OCI-LY1 (cell line): Measurements from ENCODE around the gene PHYHD1.

Source experiments
- H2AFZ ChIP-seq: fragments of 200-600 bp; sonication (generic), shearing (Covaris generic); 2 replicates; pipeline ENCODE4 v1.6.0; 2014; ENCODE audit warnings: antibody characterized with exemption, mild to moderate bottlenecking, low read length
- H3F3A ChIP-seq: fragments of 200-600 bp; sonication (generic), shearing (Covaris generic); 2 replicates; pipeline ENCODE4 v1.6.0; 2014; ENCODE audit warnings: mild to moderate bottlenecking, antibody characterized with exemption, low read length, moderate library complexity; ENCODE audit not compliant: insufficient read depth
- H3K27ac ChIP-seq: fragments of 200-600 bp; sonication (generic); 2 replicates; pipeline ENCODE4 v1.5.1; 2014; ENCODE audit warnings: low read length, mixed run types, mild to moderate bottlenecking, low read depth; ENCODE audit not compliant: poor library complexity, severe bottlenecking
- H3K27me3 ChIP-seq: fragments of 200-600 bp; sonication (generic); 2 replicates; pipeline ENCODE4 v1.6.0; 2014; ENCODE audit warnings: antibody characterized with exemption, mild to moderate bottlenecking, low read length, moderate library complexity; ENCODE audit not compliant: insufficient read depth
- H3K36me3 ChIP-seq: fragments of 200-600 bp; sonication (generic); 2 replicates; pipeline ENCODE4 v1.6.1; 2014; ENCODE audit warnings: mild to moderate bottlenecking, antibody characterized with exemption, low read length, moderate library complexity, mixed read lengths; ENCODE audit not compliant: insufficient read depth
- H3K4me1 ChIP-seq: fragments of 200-600 bp; sonication (generic); 2 replicates; pipeline ENCODE4 v1.5.1; 2014; ENCODE audit warnings: mild to moderate bottlenecking, low read length, moderate library complexity; ENCODE audit not compliant: insufficient read depth, severe bottlenecking
- H3K4me2 ChIP-seq: fragments of 200-600 bp; sonication (generic), shearing (Covaris generic); 2 replicates; pipeline ENCODE4 v1.6.1; 2014; ENCODE audit warnings: low read length
- H3K4me3 ChIP-seq: fragments of 200-600 bp; sonication (generic); 2 replicates; pipeline ENCODE4 v1.5.1; 2014; ENCODE audit warnings: low read length, low read depth, mild to moderate bottlenecking, mixed read lengths; ENCODE audit not compliant: poor library complexity, severe bottlenecking
- H3K79me2 ChIP-seq: fragments of 200-600 bp; shearing (Covaris generic); 2 replicates; pipeline ENCODE4 v1.6.1; 2016; ENCODE audit warnings: mixed run types, low read length, mixed read lengths; ENCODE audit not compliant: insufficient read depth
- H3K9ac ChIP-seq: fragments of 200-600 bp; sonication (generic), shearing (Covaris generic); 2 replicates; pipeline ENCODE4 v1.6.1; 2014; ENCODE audit warnings: mild to moderate bottlenecking, low read length, mixed read lengths
- H3K9me2 ChIP-seq: fragments of 200-600 bp; sonication (generic), shearing (Covaris generic); 2 replicates; pipeline ENCODE4 v1.6.1; 2014; ENCODE audit warnings: low read depth, mild to moderate bottlenecking, low read length, mixed read lengths
- H3K9me3 ChIP-seq: fragments of 200-600 bp; shearing (Covaris generic); 2 replicates; pipeline ENCODE4 v1.6.1; 2014; ENCODE audit warnings: low read length, mixed read lengths
- H4K20me1 ChIP-seq: fragments of 200-600 bp; sonication (generic), shearing (Covaris generic); 2 replicates; pipeline ENCODE4 v1.6.0; 2016; ENCODE audit warnings: mild to moderate bottlenecking, low read length; ENCODE audit not compliant: insufficient read depth
- EZH2 ChIP-seq: fragments of 200-600 bp; sonication (generic), shearing (Covaris generic); IDR thresholded peaks from 2 replicates; pipeline ENCODE4 v1.8.0; 2017; ENCODE audit warnings: borderline replicate concordance, mixed run types, mild to moderate bottlenecking, antibody characterized with exemption, low read length, moderate library complexity, mixed read lengths
- TF ChIP-seq, protein P1 (sequence below): fragments of 200-600 bp; sonication (generic), shearing (Covaris generic); IDR thresholded peaks from 2 replicates; pipeline ENCODE4 v1.5.1; 2017; ENCODE audit warnings: mild to moderate bottlenecking, antibody characterized with exemption, low read length, moderate library complexity, mixed read lengths

The PHYHD1 gene

DNA sequence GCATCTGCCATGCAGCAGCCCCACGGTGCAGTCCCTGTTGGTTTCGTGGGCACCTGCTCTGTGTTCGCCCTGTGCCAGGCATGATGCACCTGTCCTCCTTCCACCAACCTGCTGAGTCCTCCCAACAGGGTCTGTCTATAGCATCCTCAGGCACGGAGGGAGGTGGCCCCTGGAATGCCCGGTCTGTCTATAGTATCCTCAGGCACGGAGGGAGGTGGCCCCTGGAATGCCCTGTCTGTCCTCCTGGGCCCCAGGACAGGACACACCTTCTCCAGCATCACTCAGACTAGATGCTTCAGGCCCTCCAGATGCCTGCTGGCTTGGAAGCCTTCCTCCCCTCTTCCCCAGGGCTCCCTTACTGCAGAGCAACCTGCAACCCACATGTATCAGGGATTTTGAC lies 9.9 kb upstream of the PHYHD1 start:
- Histone ChIP-seq H3K4me2 (no peak overlapping the region), H4K20me1 (no peaks in the 10 kb centered on the region), H3K27ac (no peak overlapping the region), H3K4me3 (no peak overlapping the region), H2AFZ (no peak overlapping the region), H3F3A (no peaks in the 10 kb centered on the region), H3K4me1 (no peaks in the 10 kb centered on the region), H3K79me2 (no peaks in the 10 kb centered on the region), H3K27me3 (no peaks in the 10 kb centered on the region), H3K9me3 (no peaks in the 10 kb centered on the region), H3K9ac (no peak overlapping the region), H3K9me2 (no peaks in the 10 kb centered on the region), H3K36me3 (peaks cover 33% of the 10 kb centered on the region)
- no peak for TF ChIP-seq EZH2
- TF ChIP-seq, protein P1, sequence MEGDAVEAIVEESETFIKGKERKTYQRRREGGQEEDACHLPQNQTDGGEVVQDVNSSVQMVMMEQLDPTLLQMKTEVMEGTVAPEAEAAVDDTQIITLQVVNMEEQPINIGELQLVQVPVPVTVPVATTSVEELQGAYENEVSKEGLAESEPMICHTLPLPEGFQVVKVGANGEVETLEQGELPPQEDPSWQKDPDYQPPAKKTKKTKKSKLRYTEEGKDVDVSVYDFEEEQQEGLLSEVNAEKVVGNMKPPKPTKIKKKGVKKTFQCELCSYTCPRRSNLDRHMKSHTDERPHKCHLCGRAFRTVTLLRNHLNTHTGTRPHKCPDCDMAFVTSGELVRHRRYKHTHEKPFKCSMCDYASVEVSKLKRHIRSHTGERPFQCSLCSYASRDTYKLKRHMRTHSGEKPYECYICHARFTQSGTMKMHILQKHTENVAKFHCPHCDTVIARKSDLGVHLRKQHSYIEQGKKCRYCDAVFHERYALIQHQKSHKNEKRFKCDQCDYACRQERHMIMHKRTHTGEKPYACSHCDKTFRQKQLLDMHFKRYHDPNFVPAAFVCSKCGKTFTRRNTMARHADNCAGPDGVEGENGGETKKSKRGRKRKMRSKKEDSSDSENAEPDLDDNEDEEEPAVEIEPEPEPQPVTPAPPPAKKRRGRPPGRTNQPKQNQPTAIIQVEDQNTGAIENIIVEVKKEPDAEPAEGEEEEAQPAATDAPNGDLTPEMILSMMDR = no peak

GRCh38 chr9:128911529-128912035 lies 9.2 kb upstream of the PHYHD1 start:
- no peaks in the 10 kb centered on the region for H3K79me2 ChIP-seq
- H3K9me3 ChIP-seq = no peaks in the 10 kb centered on the region
- TF ChIP-seq, protein P1 = no peak
- TF ChIP-seq EZH2 = no peak
- H3F3A ChIP-seq = no peaks in the 10 kb centered on the region
- H2AFZ ChIP-seq = no peak overlapping the region
- no peaks in the 10 kb centered on the region for H3K4me1 ChIP-seq
- H3K27me3 ChIP-seq = no peaks in the 10 kb centered on the region
- peaks cover 38% of the 10 kb centered on the region for H3K36me3 ChIP-seq
- H3K4me2 ChIP-seq = no peak overlapping the region
- H4K20me1 ChIP-seq = no peaks in the 10 kb centered on the region
- H3K9ac ChIP-seq = no peak overlapping the region
- no peak overlapping the region for H3K4me3 ChIP-seq
- no peak overlapping the region for H3K27ac ChIP-seq
- no peaks in the 10 kb centered on the region for H3K9me2 ChIP-seq

- H3K9me3 ChIP-seq = no peaks in the 10 kb centered on the region
- H3K9me2 ChIP-seq = no peaks in the 10 kb centered on the region
- H3K27ac ChIP-seq = no peak overlapping the region
- no peaks in the 10 kb centered on the region for H3K27me3 ChIP-seq
- H3K4me2 ChIP-seq = no peak overlapping the region
- H4K20me1 ChIP-seq = no peaks in the 10 kb centered on the region
- H3K36me3 ChIP-seq = peaks cover 34% of the 10 kb centered on the region
- TF ChIP-seq EZH2 = no peak
- TF ChIP-seq, protein P1 = no peak
- no peak overlapping the region for H3K4me3 ChIP-seq
- H3F3A ChIP-seq = no peaks in the 10 kb centered on the region
- H3K4me1 ChIP-seq = no peaks in the 10 kb centered on the region
- H3K9ac ChIP-seq = no peak overlapping the region
- H3K79me2 ChIP-seq = no peaks in the 10 kb centered on the region
- H2AFZ ChIP-seq = no peak overlapping the region
These were observed 8.4 kb upstream of the PHYHD1 start for GRCh38 chr9:128912270-128912853.
